Measurements from ENCODE around the gene GALNT12. TPM values are rescaled to one million over a fixed set of nuclear protein-coding genes. Genes with fewer than 3 reads are reported as not detected.

GALNT12 gene
- total and polyA plus RNA-seq, 4 donors: 0.16 to 1.4 (median 0.25) TPM; not detected in 1

DNA sequence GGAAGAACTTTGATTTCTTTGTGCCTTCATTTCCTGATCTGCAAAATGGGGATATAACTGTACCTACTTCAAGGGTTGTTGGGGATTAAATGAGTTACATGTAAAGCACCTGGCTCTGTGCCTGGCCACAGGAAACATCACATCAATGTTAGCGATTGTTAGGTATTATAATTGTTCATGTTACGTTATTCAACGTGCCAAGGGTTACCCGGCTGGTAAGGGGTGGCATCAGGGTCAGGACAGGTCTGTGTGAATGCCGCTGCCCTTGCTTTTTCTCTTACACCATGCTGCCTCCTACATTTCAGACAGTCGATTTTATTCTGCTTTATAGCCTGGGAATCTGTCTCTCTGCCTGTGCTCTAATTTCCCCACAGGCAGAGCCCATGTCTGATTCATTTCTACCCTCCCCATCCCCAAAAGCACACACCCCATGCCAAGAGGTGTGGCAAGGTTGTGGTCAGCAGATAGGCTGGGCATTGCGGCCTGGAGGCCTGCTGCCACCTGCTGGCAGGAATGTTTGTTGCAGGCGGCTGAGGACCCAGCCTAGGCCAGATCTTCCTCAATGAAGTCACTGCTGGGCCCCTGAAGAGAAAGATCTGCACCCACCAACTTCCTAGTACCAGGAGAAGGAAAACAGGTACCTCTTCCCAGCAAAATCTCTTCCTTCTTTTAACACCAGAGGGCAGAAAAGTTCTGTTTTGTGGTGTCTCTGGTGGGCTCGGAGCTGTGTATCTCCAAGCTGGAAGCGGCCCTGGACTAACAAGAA is 16.4 kb upstream of the GALNT12 start:
- Histone ChIP-seq H3K9me3 (ENCODE audit: control insufficient read depth in 4 of 4, low read length in 3 of 4) (no peaks in the 10 kb centered on the region), H3K9ac (ENCODE audit: low read depth in 1 of 2, low read length in 2 of 2) (no peak overlapping the region), H3K36me3 (ENCODE audit: control insufficient read depth in 4 of 4, insufficient read depth in 3 of 4, low read depth in 1 of 4, low read length in 3 of 4) (no peaks in the 10 kb centered on the region), H3K4me3 (ENCODE audit: low read depth in 1 of 3, low read length in 3 of 3) (no peak overlapping the region), H3K27me3 (ENCODE audit: control insufficient read depth in 4 of 4, insufficient read depth in 4 of 4, low read length in 3 of 4) (no peaks in the 10 kb centered on the region), H3K4me1 (ENCODE audit: control insufficient read depth in 4 of 4, insufficient read depth in 4 of 4, low read length in 3 of 4) (peaks cover 0 to 8% (median 1%) of the 10 kb centered on the region in 4 donors), H3K27ac (ENCODE audit: low read depth in 1 of 2, low read length in 2 of 2) (no peak overlapping the region)
- WGBS: 59% methylated on average over 10 of the region's 10 CpGs
- TF ChIP-seq SP1 (IDR thresholded peaks at IDR 0.05) (peak; percentile 17), RAD21 (IDR thresholded peaks at IDR 0.05) (peak; percentile 79 to 86), FOXA1 (IDR thresholded peaks at IDR 0.05) (no peak)
- TF ChIP-seq, protein P1, sequence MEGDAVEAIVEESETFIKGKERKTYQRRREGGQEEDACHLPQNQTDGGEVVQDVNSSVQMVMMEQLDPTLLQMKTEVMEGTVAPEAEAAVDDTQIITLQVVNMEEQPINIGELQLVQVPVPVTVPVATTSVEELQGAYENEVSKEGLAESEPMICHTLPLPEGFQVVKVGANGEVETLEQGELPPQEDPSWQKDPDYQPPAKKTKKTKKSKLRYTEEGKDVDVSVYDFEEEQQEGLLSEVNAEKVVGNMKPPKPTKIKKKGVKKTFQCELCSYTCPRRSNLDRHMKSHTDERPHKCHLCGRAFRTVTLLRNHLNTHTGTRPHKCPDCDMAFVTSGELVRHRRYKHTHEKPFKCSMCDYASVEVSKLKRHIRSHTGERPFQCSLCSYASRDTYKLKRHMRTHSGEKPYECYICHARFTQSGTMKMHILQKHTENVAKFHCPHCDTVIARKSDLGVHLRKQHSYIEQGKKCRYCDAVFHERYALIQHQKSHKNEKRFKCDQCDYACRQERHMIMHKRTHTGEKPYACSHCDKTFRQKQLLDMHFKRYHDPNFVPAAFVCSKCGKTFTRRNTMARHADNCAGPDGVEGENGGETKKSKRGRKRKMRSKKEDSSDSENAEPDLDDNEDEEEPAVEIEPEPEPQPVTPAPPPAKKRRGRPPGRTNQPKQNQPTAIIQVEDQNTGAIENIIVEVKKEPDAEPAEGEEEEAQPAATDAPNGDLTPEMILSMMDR (IDR thresholded peaks at IDR 0.05; ENCODE audit: low read depth, low read length, missing input control): peak; percentile 97
- peak; percentile 82 for DNase-seq (ENCODE audit: low spot score)

DNA sequence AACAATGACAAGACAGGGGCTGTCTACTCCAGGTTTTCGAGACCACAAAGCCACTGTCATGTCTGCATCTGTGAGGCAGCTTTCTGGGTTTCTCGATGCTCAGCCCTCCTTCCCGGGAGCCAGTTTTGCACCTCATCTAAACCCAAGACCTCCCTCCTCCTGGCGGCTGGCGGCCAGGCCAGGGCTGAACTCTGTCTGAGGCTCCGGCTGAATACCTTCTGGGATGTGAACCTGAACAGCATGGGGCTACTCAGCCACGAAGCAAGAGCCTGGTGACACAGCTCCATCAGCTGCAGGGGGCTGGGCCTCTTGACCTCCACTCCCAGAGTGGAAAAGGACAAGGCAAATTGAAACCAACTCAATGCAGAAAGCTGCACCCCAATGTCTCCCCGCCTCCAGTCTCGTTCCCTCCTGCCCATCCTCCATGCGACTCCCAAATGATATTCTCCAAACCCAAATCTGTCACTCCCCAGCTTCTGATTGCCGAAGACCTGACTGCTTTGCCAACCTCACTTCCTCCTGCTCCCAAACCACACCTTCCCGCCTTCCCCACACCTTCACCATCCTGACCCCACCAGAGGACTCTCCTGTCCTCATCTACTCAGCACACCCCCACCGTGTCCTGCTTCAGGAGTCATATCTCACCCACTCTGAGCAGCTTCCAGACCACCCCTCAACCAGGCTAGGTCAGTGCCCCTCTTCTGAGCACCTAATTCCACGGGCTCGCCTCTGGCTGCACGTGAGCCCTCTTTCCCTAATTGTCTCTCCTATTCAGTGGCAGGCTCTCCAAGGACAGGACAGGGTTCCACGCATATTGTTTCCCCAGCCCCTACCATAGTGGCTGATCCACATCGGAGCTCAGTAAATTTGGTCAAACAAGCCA is 15.6 kb upstream of the GALNT12 start:
- TF ChIP-seq YY1 (IDR thresholded peaks at IDR 0.05) (no peak), RXRA (IDR thresholded peaks at IDR 0.05) (no peak), TAF1 (conservative IDR thresholded peaks at IDR 0.05) (no peak), EGR1 (IDR thresholded peaks at IDR 0.05; ENCODE audit: low read depth in 2 of 2) (no peak), FOXA1 (IDR thresholded peaks at IDR 0.05) (no peak), HNF4G (IDR thresholded peaks at IDR 0.05) (no peak), FOXA2 (IDR thresholded peaks at IDR 0.05) (no peak), GABPA (IDR thresholded peaks at IDR 0.05 in 1 of 2, conservative IDR thresholded peaks at IDR 0.05 in 1 of 2) (no peak), RAD21 (IDR thresholded peaks at IDR 0.05) (no peak)
- TF ChIP-seq, protein P2, sequence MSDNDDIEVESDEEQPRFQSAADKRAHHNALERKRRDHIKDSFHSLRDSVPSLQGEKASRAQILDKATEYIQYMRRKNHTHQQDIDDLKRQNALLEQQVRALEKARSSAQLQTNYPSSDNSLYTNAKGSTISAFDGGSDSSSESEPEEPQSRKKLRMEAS (IDR thresholded peaks at IDR 0.05): no peak
- TF ChIP-seq, protein P3, sequence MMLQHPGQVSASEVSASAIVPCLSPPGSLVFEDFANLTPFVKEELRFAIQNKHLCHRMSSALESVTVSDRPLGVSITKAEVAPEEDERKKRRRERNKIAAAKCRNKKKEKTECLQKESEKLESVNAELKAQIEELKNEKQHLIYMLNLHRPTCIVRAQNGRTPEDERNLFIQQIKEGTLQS (IDR thresholded peaks at IDR 0.05): no peak
- H3K36me3 ChIP-seq (ENCODE audit: control insufficient read depth in 4 of 4, insufficient read depth in 3 of 4, low read depth in 1 of 4, low read length in 3 of 4): no peaks in the 10 kb centered on the region
- H3K27ac ChIP-seq (ENCODE audit: low read depth in 1 of 2, low read length in 2 of 2): no peak overlapping the region
- no peaks in the 10 kb centered on the region for H3K9me3 ChIP-seq (ENCODE audit: control insufficient read depth in 4 of 4, low read length in 3 of 4)
- H3K9ac ChIP-seq (ENCODE audit: low read depth in 1 of 2, low read length in 2 of 2): no peak overlapping the region
- peaks cover 0 to 11% (median 3%) of the 10 kb centered on the region in 4 donors for H3K4me1 ChIP-seq (ENCODE audit: control insufficient read depth in 4 of 4, insufficient read depth in 4 of 4, low read length in 3 of 4)
- DNase-seq (ENCODE audit: low spot score): no peak
- 88% methylated on average over 18 of the region's 18 CpGs for WGBS
- no peaks in the 10 kb centered on the region for H3K27me3 ChIP-seq (ENCODE audit: control insufficient read depth in 4 of 4, insufficient read depth in 4 of 4, low read length in 3 of 4)
- no peak overlapping the region for H3K4me3 ChIP-seq (ENCODE audit: low read depth in 1 of 3, low read length in 3 of 3)

DNA sequence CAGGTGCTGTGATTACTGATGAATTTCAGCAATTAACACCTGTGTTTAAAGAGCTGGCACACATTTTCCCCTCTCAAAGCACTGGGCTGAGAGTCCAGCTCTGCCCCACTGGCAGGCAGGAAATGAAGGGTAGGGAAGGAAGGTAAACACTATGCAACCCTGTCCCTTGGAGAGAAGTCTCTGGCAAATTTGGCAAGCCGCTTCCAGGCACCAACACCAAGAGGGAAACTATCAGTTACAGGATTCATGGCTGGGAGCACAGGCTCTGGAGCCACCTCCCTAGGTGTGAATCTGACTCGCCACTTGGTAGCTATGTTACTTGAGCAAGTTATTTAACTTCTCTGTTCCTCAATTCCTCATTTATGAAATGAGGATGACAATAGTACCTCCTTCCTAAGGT is 14.4 kb upstream of the GALNT12 start:
- no peaks in the 10 kb centered on the region for H3K36me3 ChIP-seq (ENCODE audit: control insufficient read depth in 4 of 4, insufficient read depth in 3 of 4, low read depth in 1 of 4, low read length in 3 of 4)
- no peaks in the 10 kb centered on the region for H3K27me3 ChIP-seq (ENCODE audit: control insufficient read depth in 4 of 4, insufficient read depth in 4 of 4, low read length in 3 of 4)
- 93% methylated on average over 2 of the region's 2 CpGs for WGBS
- no peak overlapping the region for H3K27ac ChIP-seq (ENCODE audit: low read depth in 1 of 2, low read length in 2 of 2)
- H3K9me3 ChIP-seq (ENCODE audit: control insufficient read depth in 4 of 4, low read length in 3 of 4): no peaks in the 10 kb centered on the region
- peaks cover 0 to 12% (median 3%) of the 10 kb centered on the region in 4 donors for H3K4me1 ChIP-seq (ENCODE audit: control insufficient read depth in 4 of 4, insufficient read depth in 4 of 4, low read length in 3 of 4)
- no peak for DNase-seq (ENCODE audit: low spot score)
- no peak overlapping the region for H3K9ac ChIP-seq (ENCODE audit: low read depth in 1 of 2, low read length in 2 of 2)
- H3K4me3 ChIP-seq (ENCODE audit: low read depth in 1 of 3, low read length in 3 of 3): no peak overlapping the region
- no peak for TF ChIP-seq EGR1 (IDR thresholded peaks at IDR 0.05; ENCODE audit: low read depth in 2 of 2)
- TF ChIP-seq, protein P4, sequence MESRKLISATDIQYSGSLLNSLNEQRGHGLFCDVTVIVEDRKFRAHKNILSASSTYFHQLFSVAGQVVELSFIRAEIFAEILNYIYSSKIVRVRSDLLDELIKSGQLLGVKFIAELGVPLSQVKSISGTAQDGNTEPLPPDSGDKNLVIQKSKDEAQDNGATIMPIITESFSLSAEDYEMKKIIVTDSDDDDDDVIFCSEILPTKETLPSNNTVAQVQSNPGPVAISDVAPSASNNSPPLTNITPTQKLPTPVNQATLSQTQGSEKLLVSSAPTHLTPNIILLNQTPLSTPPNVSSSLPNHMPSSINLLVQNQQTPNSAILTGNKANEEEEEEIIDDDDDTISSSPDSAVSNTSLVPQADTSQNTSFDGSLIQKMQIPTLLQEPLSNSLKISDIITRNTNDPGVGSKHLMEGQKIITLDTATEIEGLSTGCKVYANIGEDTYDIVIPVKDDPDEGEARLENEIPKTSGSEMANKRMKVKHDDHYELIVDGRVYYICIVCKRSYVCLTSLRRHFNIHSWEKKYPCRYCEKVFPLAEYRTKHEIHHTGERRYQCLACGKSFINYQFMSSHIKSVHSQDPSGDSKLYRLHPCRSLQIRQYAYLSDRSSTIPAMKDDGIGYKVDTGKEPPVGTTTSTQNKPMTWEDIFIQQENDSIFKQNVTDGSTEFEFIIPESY (IDR thresholded peaks at IDR 0.05): no peak
- no peak for TF ChIP-seq SP1 (IDR thresholded peaks at IDR 0.05)
- TF ChIP-seq YY1 (IDR thresholded peaks at IDR 0.05): no peak
- no peak for TF ChIP-seq FOXA1 (IDR thresholded peaks at IDR 0.05)
- TF ChIP-seq NR2F2 (IDR thresholded peaks at IDR 0.05): no peak
- TF ChIP-seq JUND (IDR thresholded peaks at IDR 0.05): no peak
- no peak for TF ChIP-seq HNF4G (IDR thresholded peaks at IDR 0.05)
- TF ChIP-seq FOXA2 (IDR thresholded peaks at IDR 0.05): no peak
- TF ChIP-seq HNF4A (conservative IDR thresholded peaks at IDR 0.05): no peak
- TF ChIP-seq, protein P3 (IDR thresholded peaks at IDR 0.05): no peak
